Ishikawa (cell line): ENCODE data around the gene SASH1.

ENCODE experiments used
- CEBPB ChIP-seq: IDR thresholded peaks from 2 replicates; pipeline ENCODE4 v1.6.1; 2012
- CREB1 ChIP-seq: IDR thresholded peaks from 2 replicates; pipeline ENCODE4 v1.6.1; 2012; ENCODE audit warnings: low read depth
- EGR1 ChIP-seq: IDR thresholded peaks from 2 replicates; pipeline ENCODE4 v1.6.1; 2012
- EP300 ChIP-seq: IDR thresholded peaks from 2 replicates; pipeline ENCODE4 v1.6.1; 2012; ENCODE audit warnings: borderline replicate concordance
- FOXM1 ChIP-seq: IDR thresholded peaks from 2 replicates; pipeline ENCODE4 v1.6.1; 2012; ENCODE audit warnings: low read depth, borderline replicate concordance
- NFIC ChIP-seq: IDR thresholded peaks from 2 replicates; pipeline ENCODE4 v1.6.1; 2012
- RAD21 ChIP-seq: IDR thresholded peaks from 2 replicates; pipeline ENCODE4 v1.6.1; 2012; ENCODE audit warnings: low read depth
- TAF1 ChIP-seq: IDR thresholded peaks from 2 replicates; pipeline ENCODE4 v1.6.1; 2012; ENCODE audit warnings: low read depth, mild to moderate bottlenecking
- TCF12 ChIP-seq: IDR thresholded peaks from 2 replicates; pipeline ENCODE4 v1.6.1; 2012; ENCODE audit warnings: low read depth
- TEAD4 ChIP-seq: IDR thresholded peaks from 2 replicates; pipeline ENCODE4 v1.6.1; 2012
- YY1 ChIP-seq: IDR thresholded peaks from 2 replicates; pipeline ENCODE4 v1.6.1; 2012; ENCODE audit warnings: low read depth
- ZBTB7A ChIP-seq: IDR thresholded peaks from 2 replicates; pipeline ENCODE4 v1.6.1; 2012; ENCODE audit warnings: low read depth
- TF ChIP-seq, protein P1 (sequence below): IDR thresholded peaks from 2 replicates; pipeline ENCODE4 v1.6.1; 2012; ENCODE audit warnings: low read depth, mild to moderate bottlenecking
- TF ChIP-seq, protein P2 (sequence below): IDR thresholded peaks from 2 replicates; pipeline ENCODE4 v1.6.1; 2012
- TF ChIP-seq, protein P3 (sequence below): IDR thresholded peaks from 2 replicates; pipeline ENCODE4 v1.6.1; 2012

Gene SASH1

DNA sequence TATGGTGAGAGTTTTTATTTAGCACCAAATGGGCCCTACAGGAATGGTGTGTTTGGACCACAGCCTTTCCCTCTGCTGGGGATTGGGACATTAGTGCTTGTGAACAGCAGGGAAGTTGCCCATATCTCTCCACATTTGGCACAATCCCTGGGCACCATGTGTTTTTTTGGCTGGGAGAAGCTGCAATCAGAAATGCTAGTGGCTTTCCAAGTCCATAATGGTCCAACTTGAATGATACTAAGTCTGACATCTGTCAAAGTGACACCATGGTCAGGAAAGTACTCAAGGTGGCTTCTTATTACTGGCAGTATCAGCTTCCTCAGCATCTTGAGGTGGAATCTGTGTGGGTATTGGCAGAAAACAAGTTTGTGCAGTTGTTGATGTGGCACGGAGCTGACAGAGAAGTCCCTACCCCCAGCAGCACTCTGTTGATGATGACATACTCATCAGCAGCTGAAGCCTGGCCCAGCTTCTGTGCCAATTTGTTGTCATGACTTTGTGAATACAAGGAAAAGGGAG is 53.0 kb downstream of the SASH1 start:
- TF ChIP-seq, protein P1, sequence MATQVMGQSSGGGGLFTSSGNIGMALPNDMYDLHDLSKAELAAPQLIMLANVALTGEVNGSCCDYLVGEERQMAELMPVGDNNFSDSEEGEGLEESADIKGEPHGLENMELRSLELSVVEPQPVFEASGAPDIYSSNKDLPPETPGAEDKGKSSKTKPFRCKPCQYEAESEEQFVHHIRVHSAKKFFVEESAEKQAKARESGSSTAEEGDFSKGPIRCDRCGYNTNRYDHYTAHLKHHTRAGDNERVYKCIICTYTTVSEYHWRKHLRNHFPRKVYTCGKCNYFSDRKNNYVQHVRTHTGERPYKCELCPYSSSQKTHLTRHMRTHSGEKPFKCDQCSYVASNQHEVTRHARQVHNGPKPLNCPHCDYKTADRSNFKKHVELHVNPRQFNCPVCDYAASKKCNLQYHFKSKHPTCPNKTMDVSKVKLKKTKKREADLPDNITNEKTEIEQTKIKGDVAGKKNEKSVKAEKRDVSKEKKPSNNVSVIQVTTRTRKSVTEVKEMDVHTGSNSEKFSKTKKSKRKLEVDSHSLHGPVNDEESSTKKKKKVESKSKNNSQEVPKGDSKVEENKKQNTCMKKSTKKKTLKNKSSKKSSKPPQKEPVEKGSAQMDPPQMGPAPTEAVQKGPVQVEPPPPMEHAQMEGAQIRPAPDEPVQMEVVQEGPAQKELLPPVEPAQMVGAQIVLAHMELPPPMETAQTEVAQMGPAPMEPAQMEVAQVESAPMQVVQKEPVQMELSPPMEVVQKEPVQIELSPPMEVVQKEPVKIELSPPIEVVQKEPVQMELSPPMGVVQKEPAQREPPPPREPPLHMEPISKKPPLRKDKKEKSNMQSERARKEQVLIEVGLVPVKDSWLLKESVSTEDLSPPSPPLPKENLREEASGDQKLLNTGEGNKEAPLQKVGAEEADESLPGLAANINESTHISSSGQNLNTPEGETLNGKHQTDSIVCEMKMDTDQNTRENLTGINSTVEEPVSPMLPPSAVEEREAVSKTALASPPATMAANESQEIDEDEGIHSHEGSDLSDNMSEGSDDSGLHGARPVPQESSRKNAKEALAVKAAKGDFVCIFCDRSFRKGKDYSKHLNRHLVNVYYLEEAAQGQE = no peak
- no peak for TF ChIP-seq YY1
- TF ChIP-seq, protein P2, sequence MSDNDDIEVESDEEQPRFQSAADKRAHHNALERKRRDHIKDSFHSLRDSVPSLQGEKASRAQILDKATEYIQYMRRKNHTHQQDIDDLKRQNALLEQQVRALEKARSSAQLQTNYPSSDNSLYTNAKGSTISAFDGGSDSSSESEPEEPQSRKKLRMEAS = no peak
- TF ChIP-seq CEBPB = no peak
- no peak for TF ChIP-seq FOXM1
- TF ChIP-seq CREB1 = no peak
- no peak for TF ChIP-seq TCF12
- TF ChIP-seq, protein P3, sequence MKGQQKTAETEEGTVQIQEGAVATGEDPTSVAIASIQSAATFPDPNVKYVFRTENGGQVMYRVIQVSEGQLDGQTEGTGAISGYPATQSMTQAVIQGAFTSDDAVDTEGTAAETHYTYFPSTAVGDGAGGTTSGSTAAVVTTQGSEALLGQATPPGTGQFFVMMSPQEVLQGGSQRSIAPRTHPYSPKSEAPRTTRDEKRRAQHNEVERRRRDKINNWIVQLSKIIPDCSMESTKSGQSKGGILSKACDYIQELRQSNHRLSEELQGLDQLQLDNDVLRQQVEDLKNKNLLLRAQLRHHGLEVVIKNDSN = no peak
- no peak for TF ChIP-seq ZBTB7A
- no peak for TF ChIP-seq NFIC
- TF ChIP-seq TAF1 = no peak
- TF ChIP-seq TEAD4 = no peak
- TF ChIP-seq EP300 = no peak
- no peak for TF ChIP-seq EGR1
- no peak for TF ChIP-seq RAD21

DNA sequence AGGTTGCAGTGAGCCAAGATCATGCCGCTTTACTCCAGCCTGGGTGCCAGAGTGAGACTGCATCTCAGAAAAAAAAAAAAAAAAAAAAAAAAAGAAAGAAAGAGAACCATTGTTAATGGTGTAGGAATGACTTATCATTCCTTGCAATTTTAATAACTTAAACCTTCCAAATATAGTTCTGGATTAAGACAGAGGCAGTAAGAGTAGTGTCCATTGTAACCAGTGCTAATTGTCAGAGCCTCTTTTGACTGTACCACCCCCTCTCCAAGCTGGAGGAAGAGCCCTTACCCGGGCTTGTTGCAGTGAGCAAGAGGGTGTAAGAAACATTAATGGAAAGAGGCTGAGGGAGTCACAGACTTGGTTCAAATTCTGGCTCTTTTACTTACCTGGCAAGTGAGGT is 53.8 kb downstream of the SASH1 start:
- TF ChIP-seq CEBPB = no peak
- TF ChIP-seq NFIC = no peak
- no peak for TF ChIP-seq YY1
- TF ChIP-seq, protein P3 = no peak
- no peak for TF ChIP-seq EP300
- no peak for TF ChIP-seq CREB1
- no peak for TF ChIP-seq TAF1
- TF ChIP-seq, protein P2 = no peak
- no peak for TF ChIP-seq RAD21

DNA sequence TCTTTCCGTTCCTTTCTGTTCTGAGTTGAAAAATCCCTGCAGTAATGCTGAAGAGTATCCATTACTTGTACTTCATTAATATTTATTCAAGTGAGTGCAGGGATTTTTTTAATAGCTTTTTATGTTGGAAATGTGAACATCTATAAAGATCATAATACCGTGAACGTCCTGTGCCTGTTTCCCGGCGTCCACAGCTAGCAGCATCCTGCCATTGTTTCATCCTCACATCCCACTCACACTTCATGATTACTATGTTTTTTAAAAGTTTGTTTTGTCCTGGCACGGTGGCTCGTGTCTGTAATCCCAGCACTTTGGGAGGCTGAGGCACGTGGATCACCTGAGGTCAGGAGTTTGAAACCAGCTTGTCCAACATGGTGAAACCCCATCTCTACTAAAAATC is 54.3 kb downstream of the SASH1 start:
- TF ChIP-seq CEBPB = no peak
- TF ChIP-seq ZBTB7A = no peak
- no peak for TF ChIP-seq RAD21
- no peak for TF ChIP-seq TCF12
- no peak for TF ChIP-seq TAF1
- TF ChIP-seq, protein P3 = no peak
- TF ChIP-seq, protein P2 = no peak
- no peak for TF ChIP-seq EGR1
- no peak for TF ChIP-seq EP300
- no peak for TF ChIP-seq CREB1
- no peak for TF ChIP-seq TEAD4
- TF ChIP-seq, protein P1 = no peak

DNA sequence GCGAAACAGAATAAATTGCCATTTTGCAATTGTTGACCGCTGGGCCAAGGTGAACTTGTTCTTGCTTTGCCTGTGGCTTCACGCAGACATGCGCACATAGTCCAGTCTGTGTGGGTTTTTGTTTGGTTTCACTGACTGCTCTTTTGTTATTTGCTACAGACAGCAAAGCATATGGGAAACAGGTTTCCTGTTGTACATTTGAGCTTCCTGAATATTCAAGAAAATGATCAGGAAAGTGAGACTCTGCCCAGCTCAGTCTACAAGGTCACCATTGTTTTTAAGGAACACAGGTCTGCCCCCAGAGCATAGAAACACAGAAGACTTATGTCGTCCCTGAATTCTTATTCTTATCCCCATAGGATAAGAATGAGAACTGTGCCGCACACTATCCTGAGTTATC is 55.6 kb downstream of the SASH1 start:
- no peak for TF ChIP-seq YY1
- TF ChIP-seq CEBPB = no peak
- TF ChIP-seq TAF1 = no peak
- no peak for TF ChIP-seq EP300
- TF ChIP-seq TCF12 = no peak

DNA sequence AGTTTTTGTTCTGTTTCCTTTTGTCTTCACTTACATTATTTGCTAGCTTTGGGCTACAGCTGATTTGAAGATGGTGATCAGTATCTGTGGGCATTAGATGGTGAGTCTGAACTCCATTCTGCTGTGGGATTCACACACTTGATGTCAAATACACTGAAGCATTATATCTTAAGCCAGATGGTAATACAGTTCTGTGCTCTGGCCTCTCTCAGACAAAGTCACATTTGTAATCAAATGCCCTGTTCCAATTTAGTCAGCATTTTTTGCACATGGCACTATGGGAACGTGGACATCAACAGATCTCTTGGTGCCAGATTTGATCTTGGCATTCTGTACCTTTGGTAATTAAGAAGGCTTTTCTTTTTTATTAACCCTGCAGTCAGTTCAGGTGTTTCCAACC is 56.0 kb downstream of the SASH1 start:
- TF ChIP-seq RAD21 (no peak), CREB1 (no peak), TAF1 (no peak), EGR1 (no peak), YY1 (no peak), EP300 (no peak), CEBPB (no peak), ZBTB7A (no peak), FOXM1 (no peak)
- TF ChIP-seq, protein P3 = no peak
- TF ChIP-seq, protein P2 = no peak
- TF ChIP-seq, protein P1 = no peak
